Ascending aorta (tissue), 2 donors: ENCODE data around the gene PMS1. TPM values are rescaled to one million over a fixed set of nuclear protein-coding genes. Genes with fewer than 3 reads are reported as not detected.
"Not testable (repeated sequence)": the region's sequence is repeated elsewhere in the genome, so short reads cannot be mapped to it uniquely, and the experiment has no call there.

Experiments used
- DNase-seq, 2 donors: peaks; one replicate each; pipeline ENCODE4 v3.0.0-alpha.2; 2019; ENCODE audit warnings: low spot score in 2 of 2
- H3K27ac ChIP-seq, 2 donors: fragments of 200-600 bp; sonication (generic); one replicate each; pipeline ENCODE4 v1.5.1; 2016 to 2017; ENCODE audit warnings: mild to moderate bottlenecking in 1 of 2
- H3K27me3 ChIP-seq: fragments of 200-600 bp; sonication (generic); one replicate; pipeline ENCODE4 v1.5.1; 2017
- H3K36me3 ChIP-seq, 2 donors: fragments of 200-600 bp; sonication (generic); one replicate each; pipeline ENCODE4 v1.5.1; 2016
- H3K4me1 ChIP-seq, 2 donors: fragments of 200-600 bp; sonication (generic); one replicate each; pipeline ENCODE4 v1.5.1; 2016 to 2017; ENCODE audit warnings: mild to moderate bottlenecking in 1 of 2
- H3K4me3 ChIP-seq, 2 donors: fragments of 200-600 bp; sonication (generic); one replicate each; pipeline ENCODE4 v1.5.1; 2016 to 2017; ENCODE audit warnings: mild to moderate bottlenecking in 1 of 2
- H3K9me3 ChIP-seq, 2 donors: fragments of 200-600 bp; sonication (generic); one replicate each; pipeline ENCODE4 v1.5.1; 2016
- intact Hi-C: fragments of 100-400 bp; cut with DNase I; formaldehyde crosslinking; loops from one replicate; pipeline ENCODE4 v1.15.1; 2023
- total RNA-seq: library from RNA; depleted of rRNA; stranded (reverse); fragments of >200 nt; gene quantifications from one replicate; pipeline ENCODE4 v1.1.0, GENCODE V29; 2016
- TF ChIP-seq, protein P1 (sequence below), 3 experiments: fragments of 200-600 bp in 2 of 3; fragments of 450-650 bp in 1 of 3; sonication (generic) in 2 of 3; IDR thresholded peaks; one replicate each; pipeline ENCODE4 v1.5.1; 2016 to 2019; ENCODE audit warnings: antibody characterized with exemption in 3 of 3, mild to moderate bottlenecking in 1 of 3, moderate library complexity in 1 of 3

PMS1 gene
- total RNA-seq: 8.7 TPM

DNA sequence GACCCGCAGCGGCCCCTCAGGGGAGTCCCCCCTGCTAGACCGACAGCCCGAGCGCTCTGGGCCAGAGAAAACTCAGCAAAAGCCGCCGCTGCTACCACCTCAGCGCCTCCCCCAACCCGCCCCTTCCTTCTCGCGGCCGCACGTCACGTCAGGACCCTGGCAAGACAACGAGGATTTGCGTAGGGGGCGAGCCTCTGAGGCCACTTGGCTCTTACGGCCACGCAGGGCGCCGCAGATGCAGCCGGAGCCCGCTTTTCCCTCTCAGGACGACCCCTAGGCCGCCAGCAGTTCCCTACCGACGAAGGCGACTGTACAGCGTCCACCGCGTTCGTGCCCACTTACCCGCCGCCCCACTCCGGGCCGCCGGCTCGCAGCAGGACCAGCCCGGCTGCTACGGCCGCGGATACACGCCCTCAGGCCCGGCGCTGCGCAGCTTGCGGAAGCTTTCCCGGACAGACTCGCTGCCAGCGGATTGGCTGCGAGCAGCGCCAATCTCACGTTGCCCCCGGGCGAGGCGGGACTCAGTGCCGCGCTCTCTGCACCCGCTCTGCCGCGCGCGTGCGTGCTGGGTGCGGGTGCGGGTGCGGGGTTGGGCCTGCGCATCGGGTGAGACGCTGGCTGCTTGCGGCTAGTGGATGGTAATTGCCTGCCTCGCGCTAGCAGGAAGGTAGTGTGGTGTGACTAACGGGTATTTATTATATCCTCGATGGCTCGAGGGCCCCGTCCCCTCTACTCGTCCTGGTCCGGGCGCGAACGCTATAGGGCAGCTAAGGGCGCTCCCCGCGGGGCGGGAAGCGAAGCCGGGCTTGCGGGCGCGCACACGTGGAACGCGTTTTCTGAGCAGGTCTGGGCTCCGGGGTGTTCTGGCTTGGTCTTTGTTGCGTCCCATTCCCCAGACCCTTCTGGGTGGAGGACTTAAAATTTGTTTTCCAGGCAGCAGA, at the start of gene PMS1, which contains the start of gene ORMDL1:
PMS1 (plus strand) TSS at position 524 of the 941 bp plus-strand sequence. CDS start 7,360 bp downstream, outside the sequence.
ORMDL1 (minus strand) TSS at position 413 of the 941 bp plus-strand sequence. CDS start 1,744 bp downstream, outside the sequence.
- intact Hi-C loops: loop anchor here (1.0 to 5.0 kb wide), 3 partner anchors 22 to 748 kb away; partner anchors contain the start of genes ASNSD1, NEMP2 and OSGEPL1
- Histone ChIP-seq H3K9me3 (no peaks in the 10 kb centered on the region), H3K4me3 (peak within 1 kb of the TSS; percentile 81 to 91), H3K27me3 (no peaks in the 10 kb centered on the region), H3K27ac (peak within 1 kb of the TSS; percentile 95 to 96), H3K36me3 (peaks cover 10 to 20% of the 10 kb centered on the region in 2 donors), H3K4me1 (peaks cover 15 to 24% of the 10 kb centered on the region in 2 donors)
- DNase-seq: peak; percentile 73 to 97
- TF ChIP-seq, protein P1, sequence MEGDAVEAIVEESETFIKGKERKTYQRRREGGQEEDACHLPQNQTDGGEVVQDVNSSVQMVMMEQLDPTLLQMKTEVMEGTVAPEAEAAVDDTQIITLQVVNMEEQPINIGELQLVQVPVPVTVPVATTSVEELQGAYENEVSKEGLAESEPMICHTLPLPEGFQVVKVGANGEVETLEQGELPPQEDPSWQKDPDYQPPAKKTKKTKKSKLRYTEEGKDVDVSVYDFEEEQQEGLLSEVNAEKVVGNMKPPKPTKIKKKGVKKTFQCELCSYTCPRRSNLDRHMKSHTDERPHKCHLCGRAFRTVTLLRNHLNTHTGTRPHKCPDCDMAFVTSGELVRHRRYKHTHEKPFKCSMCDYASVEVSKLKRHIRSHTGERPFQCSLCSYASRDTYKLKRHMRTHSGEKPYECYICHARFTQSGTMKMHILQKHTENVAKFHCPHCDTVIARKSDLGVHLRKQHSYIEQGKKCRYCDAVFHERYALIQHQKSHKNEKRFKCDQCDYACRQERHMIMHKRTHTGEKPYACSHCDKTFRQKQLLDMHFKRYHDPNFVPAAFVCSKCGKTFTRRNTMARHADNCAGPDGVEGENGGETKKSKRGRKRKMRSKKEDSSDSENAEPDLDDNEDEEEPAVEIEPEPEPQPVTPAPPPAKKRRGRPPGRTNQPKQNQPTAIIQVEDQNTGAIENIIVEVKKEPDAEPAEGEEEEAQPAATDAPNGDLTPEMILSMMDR (IDR thresholded peaks at IDR 0.05): no peak

DNA sequence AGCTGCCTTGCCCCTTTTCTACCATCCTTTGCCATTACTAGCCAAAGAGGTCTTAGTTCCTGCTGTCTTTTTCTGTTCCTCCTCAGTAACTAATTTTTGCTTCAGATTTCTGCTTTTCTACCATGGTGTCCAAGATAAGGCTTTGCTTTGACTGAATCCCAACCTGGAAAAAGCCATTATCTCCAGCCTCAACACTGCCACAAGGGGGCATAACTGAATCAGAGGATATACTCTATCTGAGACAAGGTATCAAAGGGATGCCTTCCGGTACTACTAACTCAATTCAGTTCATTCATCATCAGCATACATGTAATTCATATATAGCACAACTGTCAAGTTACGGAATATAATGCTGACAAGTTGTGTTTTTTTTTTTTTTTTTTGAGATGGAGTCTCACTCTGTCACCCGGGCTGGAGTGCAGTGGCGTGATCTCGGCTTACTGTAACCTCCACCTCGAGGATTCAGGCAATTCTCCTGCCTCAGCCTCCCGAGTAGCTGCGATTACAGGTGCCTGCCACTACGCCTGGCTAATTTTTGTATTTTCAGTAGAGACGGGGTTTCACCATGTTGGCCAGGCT, 33.1 kb upstream of the PMS1 start:
- no peak for DNase-seq
- TF ChIP-seq, protein P1 (IDR thresholded peaks at IDR 0.05): peak; percentile 31 to 53 (median 32)
- Histone ChIP-seq H3K4me1 (no peaks in the 10 kb centered on the region), H3K27ac (no peak overlapping the region), H3K27me3 (no peaks in the 10 kb centered on the region), H3K4me3 (no peak overlapping the region), H3K36me3 (peaks cover 15 to 31% of the 10 kb centered on the region in 2 donors), H3K9me3 (no peaks in the 10 kb centered on the region)
- intact Hi-C loops: no loop called here

DNA sequence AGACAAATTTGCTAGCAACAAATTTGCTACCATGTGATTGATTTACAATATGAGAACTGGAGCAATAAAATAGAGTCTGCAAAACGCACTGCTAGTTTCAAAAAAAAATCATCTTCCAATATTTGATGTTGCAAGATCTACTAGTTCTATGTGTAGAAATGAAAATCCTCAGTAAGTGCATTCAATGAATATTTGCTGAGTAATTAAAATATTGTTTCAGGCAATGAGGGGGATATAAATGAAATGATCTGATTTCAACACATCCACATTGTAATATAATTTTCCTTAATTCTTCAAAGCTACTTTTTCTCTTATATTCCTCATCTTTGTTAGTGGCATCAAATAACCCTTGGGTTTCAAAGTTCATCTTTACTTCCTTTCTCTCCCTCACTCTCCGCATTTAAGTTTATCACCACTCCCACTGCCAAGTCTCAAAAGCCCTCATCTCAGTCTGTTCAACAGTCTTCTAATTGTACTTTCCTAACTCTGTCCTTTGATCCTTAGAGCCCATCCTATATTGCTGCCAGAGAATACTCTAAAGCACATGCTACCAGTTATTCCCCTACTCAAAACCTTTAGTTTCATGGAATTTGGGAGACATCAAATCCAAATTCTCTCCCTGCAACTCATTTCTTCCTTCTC, 27.8 kb upstream of the PMS1 start:
- no peak for DNase-seq
- TF ChIP-seq, protein P1 (IDR thresholded peaks at IDR 0.05): no peak
- Histone ChIP-seq H3K36me3 (peaks cover 7 to 15% of the 10 kb centered on the region in 2 donors), H3K9me3 (no peaks in the 10 kb centered on the region), H3K4me1 (no peaks in the 10 kb centered on the region), H3K27me3 (no peaks in the 10 kb centered on the region), H3K4me3 (no peak overlapping the region), H3K27ac (no peak overlapping the region)
- intact Hi-C loops: no loop called here

DNA sequence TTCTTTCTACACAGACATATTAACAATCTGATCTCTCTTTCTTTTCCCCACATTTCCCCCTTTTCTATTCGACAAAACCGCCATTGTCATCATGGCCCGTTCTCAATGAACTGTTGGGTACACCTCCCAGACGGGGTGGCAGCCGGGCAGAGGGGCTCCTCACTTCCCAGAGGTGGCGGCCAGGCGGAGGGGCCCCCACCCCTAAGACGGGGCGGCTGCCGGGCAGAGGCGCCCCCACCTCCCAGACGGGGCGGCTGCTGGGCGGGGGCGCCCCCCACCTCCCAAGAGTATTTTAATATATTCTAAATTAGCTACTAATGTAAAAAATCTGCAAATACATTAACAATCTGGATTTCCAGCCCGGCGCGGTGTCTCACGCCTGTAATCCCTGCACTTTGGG, 24.1 kb upstream of the PMS1 start:
- peaks cover 6 to 13% of the 10 kb centered on the region in 2 donors for H3K4me1 ChIP-seq
- not testable (repeated sequence) for H3K4me3 ChIP-seq, H3K36me3 ChIP-seq, H3K9me3 ChIP-seq, H3K27ac ChIP-seq, DNase-seq, H3K27me3 ChIP-seq
- intact Hi-C loops: loop anchor here (5.0 kb wide), 1 partner anchor 88 kb away; the partner anchor contains the start of gene ANKAR

DNA sequence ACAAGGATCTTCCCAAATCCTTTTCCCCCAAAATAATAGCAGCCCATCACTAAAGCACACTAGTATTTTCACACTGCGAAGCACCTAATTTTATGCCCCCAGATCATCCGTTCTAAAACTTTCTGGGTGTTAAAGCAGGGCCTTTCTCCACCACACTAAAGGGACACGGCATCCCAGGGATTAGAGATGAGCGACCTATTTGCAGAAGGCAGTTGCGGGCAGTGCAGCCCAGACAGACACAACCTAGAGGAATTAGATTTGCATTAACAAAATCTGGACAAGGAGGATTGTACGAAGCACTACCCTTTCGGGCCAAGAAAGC, 22.1 kb upstream of the PMS1 start:
- intact Hi-C loops: loop anchor here (1.0 to 5.0 kb wide), 2 partner anchors 22 to 90 kb away; partner anchors contain the start of genes ANKAR, ORMDL1 and PMS1
- no peaks in the 10 kb centered on the region for H3K9me3 ChIP-seq
- peak overlapping the region; percentile 77 to 79 for H3K27ac ChIP-seq
- peaks cover 6 to 13% of the 10 kb centered on the region in 2 donors for H3K4me1 ChIP-seq
- TF ChIP-seq, protein P1 (IDR thresholded peaks at IDR 0.05): no peak
- no peaks in the 10 kb centered on the region for H3K27me3 ChIP-seq
- H3K4me3 ChIP-seq: peak overlapping the region; percentile 71 to 96
- H3K36me3 ChIP-seq: peaks cover 4 to 8% of the 10 kb centered on the region in 2 donors
- no peak for DNase-seq
